NCI-H2171 (cell line): ENCODE measurements around the gene CXCL12.

Experiments
- DNase-seq: peaks from one replicate; lab custom pipeline; 2025; lab: John Stamatoyannopoulos, UW

CXCL12 gene

GRCh38 chr10:44384601-44385025 is 284 bp downstream of the CXCL12 start:
- no peak for DNase-seq

GRCh38 chr10:44383749-44384600 is 922 bp downstream of the CXCL12 start:
- no peak for DNase-seq

GRCh38 chr10:44382981-44383748 is 1.7 kb downstream of the CXCL12 start:
- no peak for DNase-seq

- no peak for DNase-seq
Measured at GRCh38 chr10:44382131-44382858, 2.6 kb downstream of the CXCL12 start.

GRCh38 chr10:44380829-44381600 is 3.9 kb downstream of the CXCL12 start:
- no peak for DNase-seq

- DNase-seq: no peak
Measured at GRCh38 chr10:44379907-44380306, 5.0 kb downstream of the CXCL12 start.

- DNase-seq: no peak
Measured at GRCh38 chr10:44378626-44379025, 6.3 kb downstream of the CXCL12 start.

- no peak for DNase-seq
Measured at GRCh38 chr10:44377651-44378310, 7.1 kb downstream of the CXCL12 start.

GRCh38 chr10:44376472-44377099 is 8.3 kb downstream of the CXCL12 start:
- DNase-seq: peak; percentile 32

- DNase-seq: no peak
Measured at GRCh38 chr10:44374155-44374554, 10.7 kb downstream of the CXCL12 start.

- no peak for DNase-seq
Measured at GRCh38 chr10:44373341-44373995, 11.4 kb downstream of the CXCL12 start.

GRCh38 chr10:44372181-44372580 is 12.7 kb downstream of the CXCL12 start:
- no peak for DNase-seq

GRCh38 chr10:44370731-44371248 is 14.1 kb downstream of the CXCL12 start:
- no peak for DNase-seq

GRCh38 chr10:44369854-44370253 is 15.0 kb downstream of the CXCL12 start:
- DNase-seq: no peak

GRCh38 chr10:44369296-44369695 is 15.6 kb downstream of the CXCL12 start:
- no peak for DNase-seq

GRCh38 chr10:44368637-44369036 is 16.3 kb downstream of the CXCL12 start:
- DNase-seq: no peak

- DNase-seq: no peak
Measured at GRCh38 chr10:44366941-44367630, 17.8 kb downstream of the CXCL12 start.

GRCh38 chr10:44364566-44364965 is 20.3 kb downstream of the CXCL12 start:
- no peak for DNase-seq

GRCh38 chr10:44363716-44364115 is 21.2 kb downstream of the CXCL12 start:
- no peak for DNase-seq
